Globus pallidus (tissue), 1 donor: Measurements from ENCODE around the gene ANO7.
A peak's percentile ranks its signal among the peaks of the same experiment; 100 is the strongest.

Experiments
- DNase-seq: peaks from one replicate; pipeline ENCODE4 v3.0.0-alpha.2; 2015; ENCODE audit warnings: low spot score

The ANO7 gene

GRCh38 chr2:241208058-241208457, 19.6 kb downstream of the ANO7 start:
- peak; percentile 49 for DNase-seq

GRCh38 chr2:241209271-241209670, 20.8 kb downstream of the ANO7 start:
- DNase-seq: no peak

GRCh38 chr2:241211276-241211675, 22.8 kb downstream of the ANO7 start:
- DNase-seq: no peak

- DNase-seq: no peak
Observed at GRCh38 chr2:241213041-241213440, 24.6 kb downstream of the ANO7 start.

GRCh38 chr2:241213567-241213966, 25.1 kb downstream of the ANO7 start:
- DNase-seq: no peak

GRCh38 chr2:241214209-241214608, 25.7 kb downstream of the ANO7 start:
- no peak for DNase-seq

GRCh38 chr2:241214766-241215165, 26.3 kb downstream of the ANO7 start:
- DNase-seq: no peak

GRCh38 chr2:241215421-241215820, 26.9 kb downstream of the ANO7 start:
- DNase-seq: no peak

- no peak for DNase-seq
Observed at GRCh38 chr2:241216211-241216761, 27.8 kb downstream of the ANO7 start.

GRCh38 chr2:241217320-241218031, 29.0 kb downstream of the ANO7 start:
- DNase-seq: peak; percentile 72

- peak; percentile 36 for DNase-seq
Observed at GRCh38 chr2:241218131-241219029, 29.9 kb downstream of the ANO7 start.

- no peak for DNase-seq
Observed at GRCh38 chr2:241219030-241219382, 30.5 kb downstream of the ANO7 start.

GRCh38 chr2:241219856-241220356, 31.4 kb downstream of the ANO7 start:
- DNase-seq: no peak

GRCh38 chr2:241223211-241224017, 34.9 kb downstream of the ANO7 start:
- no peak for DNase-seq

- peak; percentile 97 for DNase-seq
Observed at GRCh38 chr2:241224018-241224850, 35.8 kb downstream of the ANO7 start.

- no peak for DNase-seq
Observed at GRCh38 chr2:241224851-241225438, 36.5 kb downstream of the ANO7 start.

- no peak for DNase-seq
Observed at GRCh38 chr2:241225545-241225944, 37.1 kb downstream of the ANO7 start.

- DNase-seq: no peak
Observed at GRCh38 chr2:241225983-241226382, 37.5 kb downstream of the ANO7 start.

- DNase-seq: no peak
Observed at GRCh38 chr2:241226723-241227572, 38.5 kb downstream of the ANO7 start.

GRCh38 chr2:241227594-241227993, 39.1 kb downstream of the ANO7 start:
- DNase-seq: no peak
